Neural progenitor cell (in vitro differentiated cells): Measurements from ENCODE around the gene TEKT3. TPM values are rescaled to one million over a fixed set of nuclear protein-coding genes. Genes with fewer than 3 reads are reported as not detected.

Source experiments
- DNase-seq: peaks from one replicate; pipeline ENCODE4 v3.0.0-alpha.2; 2016; ENCODE audit warnings: low spot score
- H2AFZ ChIP-seq: fragments of 200-600 bp; sonication (generic); replicated peaks from 2 replicates; pipeline ENCODE4 v1.6.1; 2016; ENCODE audit warnings: antibody characterized with exemption
- H3F3A ChIP-seq: fragments of 200-600 bp; sonication (generic); 2 replicates; pipeline ENCODE4 v1.6.1; 2016; ENCODE audit warnings: antibody characterized with exemption, low read depth
- H3K27ac ChIP-seq: fragments of 200-600 bp; sonication (generic); 2 replicates; pipeline ENCODE4 v1.5.1; 2016; ENCODE audit warnings: mild to moderate bottlenecking
- H3K27me3 ChIP-seq: fragments of 200-600 bp; sonication (generic); 2 replicates; pipeline ENCODE4 v1.6.1; 2016; ENCODE audit warnings: mild to moderate bottlenecking, moderate library complexity
- H3K36me3 ChIP-seq: fragments of 200-600 bp; sonication (generic); 2 replicates; pipeline ENCODE4 v1.5.1; 2016
- H3K4me1 ChIP-seq: fragments of 200-600 bp; sonication (generic); 2 replicates; pipeline ENCODE4 v1.6.1; 2016; ENCODE audit warnings: mixed run types
- H3K4me2 ChIP-seq: fragments of 200-600 bp; sonication (generic); 2 replicates; pipeline ENCODE4 v1.6.1; 2016
- H3K4me3 ChIP-seq: fragments of 200-600 bp; sonication (generic); 2 replicates; pipeline ENCODE4 v1.5.1; 2016
- H3K79me2 ChIP-seq: fragments of 200-600 bp; sonication (generic); 2 replicates; pipeline ENCODE4 v1.6.1; 2016; ENCODE audit warnings: low read depth
- H3K9ac ChIP-seq: fragments of 200-600 bp; sonication (generic); 2 replicates; pipeline ENCODE4 v1.6.1; 2016
- H3K9me3 ChIP-seq: fragments of 200-600 bp; sonication (generic); 2 replicates; pipeline ENCODE4 v1.5.1; 2016; ENCODE audit warnings: low read depth
- H4K20me1 ChIP-seq: fragments of 200-600 bp; sonication (generic); 2 replicates; pipeline ENCODE4 v1.6.1; 2016; ENCODE audit warnings: low read depth
- H3K27ac Mint-ChIP-seq: 3 replicates; pipeline ENCODE4 v1.8.0; 2021; ENCODE audit warnings: mixed read lengths
- H3K27me3 Mint-ChIP-seq: 2 replicates; pipeline ENCODE4 v1.8.0; 2022; ENCODE audit warnings: low read depth, mild to moderate bottlenecking, inconsistent platforms, moderate library complexity, mixed read lengths; ENCODE audit not compliant: insufficient read depth
- H3K36me3 Mint-ChIP-seq: 3 replicates; pipeline ENCODE4 v1.8.0; 2021; ENCODE audit warnings: mixed read lengths
- H3K4me1 Mint-ChIP-seq: 3 replicates; pipeline ENCODE4 v1.8.0; 2021; ENCODE audit warnings: mixed read lengths
- H3K4me3 Mint-ChIP-seq: 3 replicates; pipeline ENCODE4 v1.8.0; 2021; ENCODE audit warnings: mild to moderate bottlenecking, moderate library complexity, mixed read lengths
- H3K9me3 Mint-ChIP-seq: 3 replicates; pipeline ENCODE4 v1.8.0; 2020; ENCODE audit warnings: mixed read lengths
- EZH2 ChIP-seq: fragments of 200-600 bp; sonication (generic); IDR thresholded peaks from 2 replicates; pipeline ENCODE4 v1.6.1; 2017; ENCODE audit warnings: antibody characterized with exemption, mild to moderate bottlenecking, moderate library complexity
- EZH2phosphoT487 ChIP-seq: fragments of 200-600 bp; sonication (generic); IDR thresholded peaks from 2 replicates; pipeline ENCODE4 v1.6.1; 2017; ENCODE audit warnings: antibody characterized with exemption
- total RNA-seq: library from RNA; depleted of rRNA; stranded (reverse); fragments of >200 nt; gene quantifications from 2 replicates; pipeline ENCODE4 v1.2.3, GENCODE V29; 2015; ENCODE audit warnings: low replicate concordance
- TF ChIP-seq, protein P1 (sequence below): fragments of 200-600 bp; sonication (generic); IDR thresholded peaks from 2 replicates; pipeline ENCODE4 v1.5.1; 2017; ENCODE audit warnings: antibody characterized with exemption, mild to moderate bottlenecking

Gene TEKT3
- total RNA-seq, 1 donor from 2014 or later = 0.97 TPM

DNA sequence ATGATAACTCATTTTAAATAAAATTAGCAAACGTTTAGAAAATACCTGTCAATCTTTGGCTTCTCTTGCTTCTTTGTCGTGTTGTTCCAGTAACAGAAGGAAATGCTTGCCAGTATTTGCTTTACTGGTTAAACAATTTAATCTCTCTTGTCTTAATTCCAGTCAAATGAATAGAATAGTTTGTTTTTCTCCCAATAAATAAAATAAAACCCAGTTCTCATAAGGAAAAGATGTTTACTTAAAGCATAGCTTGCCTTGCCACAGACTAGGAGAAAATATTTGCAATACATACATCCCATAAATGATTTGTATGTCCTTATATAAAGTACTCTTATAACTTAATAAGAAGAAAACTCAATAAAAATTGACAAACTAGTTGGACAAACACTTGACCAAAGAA is 43.9 kb upstream of the TEKT3 start:
- Mint-ChIP-seq H3K36me3 (no peaks in the 10 kb centered on the region), H3K4me3 (no peak overlapping the region), H3K9me3 (peaks cover 4% of the 10 kb centered on the region), H3K4me1 (peaks cover 7% of the 10 kb centered on the region), H3K27ac (no peak overlapping the region), H3K27me3 (no peaks in the 10 kb centered on the region)
- Histone ChIP-seq H3K4me1 (no peaks in the 10 kb centered on the region), H4K20me1 (no peaks in the 10 kb centered on the region), H3K27me3 (no peaks in the 10 kb centered on the region), H3K4me3 (no peak overlapping the region), H3K79me2 (no peaks in the 10 kb centered on the region), H3K9ac (no peak overlapping the region), H3K4me2 (no peak overlapping the region), H3K36me3 (no peaks in the 10 kb centered on the region), H2AFZ (no peak overlapping the region), H3F3A (no peaks in the 10 kb centered on the region), H3K9me3 (no peaks in the 10 kb centered on the region), H3K27ac (no peak overlapping the region)
- no peak for DNase-seq
- TF ChIP-seq EZH2 (no peak), EZH2phosphoT487 (no peak)
- TF ChIP-seq, protein P1, sequence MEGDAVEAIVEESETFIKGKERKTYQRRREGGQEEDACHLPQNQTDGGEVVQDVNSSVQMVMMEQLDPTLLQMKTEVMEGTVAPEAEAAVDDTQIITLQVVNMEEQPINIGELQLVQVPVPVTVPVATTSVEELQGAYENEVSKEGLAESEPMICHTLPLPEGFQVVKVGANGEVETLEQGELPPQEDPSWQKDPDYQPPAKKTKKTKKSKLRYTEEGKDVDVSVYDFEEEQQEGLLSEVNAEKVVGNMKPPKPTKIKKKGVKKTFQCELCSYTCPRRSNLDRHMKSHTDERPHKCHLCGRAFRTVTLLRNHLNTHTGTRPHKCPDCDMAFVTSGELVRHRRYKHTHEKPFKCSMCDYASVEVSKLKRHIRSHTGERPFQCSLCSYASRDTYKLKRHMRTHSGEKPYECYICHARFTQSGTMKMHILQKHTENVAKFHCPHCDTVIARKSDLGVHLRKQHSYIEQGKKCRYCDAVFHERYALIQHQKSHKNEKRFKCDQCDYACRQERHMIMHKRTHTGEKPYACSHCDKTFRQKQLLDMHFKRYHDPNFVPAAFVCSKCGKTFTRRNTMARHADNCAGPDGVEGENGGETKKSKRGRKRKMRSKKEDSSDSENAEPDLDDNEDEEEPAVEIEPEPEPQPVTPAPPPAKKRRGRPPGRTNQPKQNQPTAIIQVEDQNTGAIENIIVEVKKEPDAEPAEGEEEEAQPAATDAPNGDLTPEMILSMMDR = no peak

DNA sequence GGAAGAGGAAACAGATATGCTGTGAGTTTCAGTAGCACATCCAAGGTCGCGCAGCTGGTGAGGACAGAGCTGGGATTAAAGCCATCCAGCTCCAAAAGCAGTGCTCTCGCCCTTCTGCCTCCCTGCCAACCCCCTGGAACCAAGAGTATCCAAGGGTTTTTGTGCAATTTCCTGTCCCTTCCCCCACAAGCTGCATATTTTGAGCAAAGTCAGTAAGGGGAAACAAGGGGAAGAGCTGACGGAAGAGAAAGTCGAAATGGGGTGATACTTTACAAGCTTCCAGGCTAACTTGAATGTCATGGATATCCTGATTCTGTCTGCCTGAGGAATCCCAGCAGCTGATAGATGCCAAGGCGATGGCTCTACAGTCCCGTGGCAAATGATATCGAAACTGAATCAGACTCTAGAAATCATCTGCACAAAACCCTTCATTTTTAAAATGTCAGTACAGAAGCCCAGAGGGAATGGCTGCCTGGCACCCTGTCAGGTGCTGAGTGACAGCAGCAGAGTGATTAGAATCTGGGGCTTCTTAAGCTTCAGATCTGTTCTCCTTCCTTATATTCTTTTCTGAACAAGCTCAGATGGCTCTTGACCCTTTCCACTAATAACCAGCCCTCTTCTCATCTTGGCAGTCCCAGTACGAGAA is 42.9 kb upstream of the TEKT3 start:
- Histone ChIP-seq H3K4me3 (no peak overlapping the region), H3F3A (no peaks in the 10 kb centered on the region), H3K9me3 (no peaks in the 10 kb centered on the region), H3K36me3 (no peaks in the 10 kb centered on the region), H2AFZ (no peak overlapping the region), H3K79me2 (no peaks in the 10 kb centered on the region), H3K9ac (no peak overlapping the region), H3K4me2 (no peak overlapping the region), H3K27me3 (no peaks in the 10 kb centered on the region), H3K27ac (no peak overlapping the region), H3K4me1 (no peaks in the 10 kb centered on the region), H4K20me1 (no peaks in the 10 kb centered on the region)
- H3K27me3 Mint-ChIP-seq = no peaks in the 10 kb centered on the region
- H3K4me1 Mint-ChIP-seq = peaks cover 7% of the 10 kb centered on the region
- no peak overlapping the region for H3K4me3 Mint-ChIP-seq
- H3K36me3 Mint-ChIP-seq = no peaks in the 10 kb centered on the region
- no peak for DNase-seq
- peaks cover 4% of the 10 kb centered on the region for H3K9me3 Mint-ChIP-seq
- no peak overlapping the region for H3K27ac Mint-ChIP-seq
- TF ChIP-seq EZH2phosphoT487 (no peak), EZH2 (no peak)
- TF ChIP-seq, protein P1 = no peak

GRCh38 chr17:15382914-15383313 is 41.5 kb upstream of the TEKT3 start:
- Histone ChIP-seq H3K27ac (no peak overlapping the region), H3K9ac (no peak overlapping the region), H3K4me3 (no peak overlapping the region), H3K4me2 (no peak overlapping the region), H3K36me3 (no peaks in the 10 kb centered on the region), H3K79me2 (no peaks in the 10 kb centered on the region), H3K4me1 (no peaks in the 10 kb centered on the region), H3F3A (no peaks in the 10 kb centered on the region), H2AFZ (no peak overlapping the region), H3K27me3 (no peaks in the 10 kb centered on the region), H4K20me1 (no peaks in the 10 kb centered on the region), H3K9me3 (no peaks in the 10 kb centered on the region)
- H3K9me3 Mint-ChIP-seq = peaks cover 2% of the 10 kb centered on the region
- DNase-seq = no peak
- no peaks in the 10 kb centered on the region for H3K27me3 Mint-ChIP-seq
- H3K4me3 Mint-ChIP-seq = no peak overlapping the region
- peaks cover 11% of the 10 kb centered on the region for H3K4me1 Mint-ChIP-seq
- H3K36me3 Mint-ChIP-seq = no peaks in the 10 kb centered on the region
- H3K27ac Mint-ChIP-seq = no peak overlapping the region
- TF ChIP-seq EZH2 = no peak
- TF ChIP-seq, protein P1 = no peak
- TF ChIP-seq EZH2phosphoT487 = no peak
